ENCODE results near the gene FRMD4A.
A peak's percentile ranks its signal among the peaks of the same experiment; 100 is the strongest.

The FRMD4A gene

GRCh38 chr10:13690281-13690825 is 640.4 kb downstream of the FRMD4A start:
- ChIA-PET CTCF (interaction anchor here (1.0 to 1.8 kb wide), 2 partner anchors 21 to 25 kb away, joined by 3 to 5 read pairs; no protein-coding TSS in a partner anchor), POLR2A (no interaction called here)
- DNase-seq (ENCODE audit: extremely low spot score): peak; percentile 59
- TF ChIP-seq CTCF (IDR thresholded peaks at IDR 0.05; ENCODE audit: control extremely low read depth, extremely low read depth, low read depth, missing control alignments): no peak

- DNase-seq (ENCODE audit: extremely low spot score): no peak
- POLR2A ChIA-PET: no interaction called here
- CTCF ChIA-PET: interaction anchor here (0.8 to 2.1 kb wide), 4 partner anchors 17 to 37 kb away, joined by 3 to 8 read pairs (median 5); no protein-coding TSS in a partner anchor
Measured at GRCh38 chr10:13686331-13686752, 644.4 kb downstream of the FRMD4A start.

GRCh38 chr10:13685885-13686284 is 644.8 kb downstream of the FRMD4A start:
- CTCF ChIA-PET: interaction anchor here (1.0 to 2.1 kb wide), 4 partner anchors 16 to 54 kb away, joined by 3 to 8 read pairs (median 5); no protein-coding TSS in a partner anchor

More at GRCh38 chr10:13686331-13686752, 644.4 kb downstream of the FRMD4A start:
- no peak for TF ChIP-seq CTCF (IDR thresholded peaks at IDR 0.05; ENCODE audit: control extremely low read depth, extremely low read depth, low read depth, missing control alignments)

GRCh38 chr10:13684806-13685482 is 645.8 kb downstream of the FRMD4A start:
- CTCF ChIA-PET: interaction anchor here (1.0 to 2.4 kb wide), 5 partner anchors 11 to 55 kb away, joined by 3 to 8 read pairs (median 5); no protein-coding TSS in a partner anchor
- no peak for DNase-seq (ENCODE audit: extremely low spot score)
- POLR2A ChIA-PET: no interaction called here
- no peak for TF ChIP-seq CTCF (IDR thresholded peaks at IDR 0.05; ENCODE audit: control extremely low read depth, extremely low read depth, low read depth, missing control alignments)

More at GRCh38 chr10:13685885-13686284, 644.8 kb downstream of the FRMD4A start:
- no peak for TF ChIP-seq CTCF (IDR thresholded peaks at IDR 0.05; ENCODE audit: control extremely low read depth, extremely low read depth, low read depth, missing control alignments)
- DNase-seq (ENCODE audit: extremely low spot score): no peak
- POLR2A ChIA-PET: no interaction called here

- no peak for TF ChIP-seq CTCF (IDR thresholded peaks at IDR 0.05; ENCODE audit: control extremely low read depth, extremely low read depth, low read depth, missing control alignments)
- ChIA-PET CTCF (interaction anchor here (1.4 to 2.4 kb wide), 2 partner anchors 10 to 16 kb away, joined by 3 to 5 read pairs; no protein-coding TSS in a partner anchor), POLR2A (no interaction called here)
- no peak for DNase-seq (ENCODE audit: extremely low spot score)
Measured at GRCh38 chr10:13684252-13684791, 646.4 kb downstream of the FRMD4A start.

- ChIA-PET CTCF (interaction anchor here (1.6 to 2.4 kb wide), 3 partner anchors 17 to 23 kb away, joined by 4 to 8 read pairs (median 5); no protein-coding TSS in a partner anchor), POLR2A (interaction anchor here (0.5 to 0.7 kb wide), 2 partner anchors 90 to 291 kb away, joined by 3 to 8 read pairs; no protein-coding TSS in a partner anchor)
- DNase-seq (ENCODE audit: extremely low spot score): no peak
- TF ChIP-seq CTCF (IDR thresholded peaks at IDR 0.05; ENCODE audit: control extremely low read depth, extremely low read depth, low read depth, missing control alignments): no peak
Measured at GRCh38 chr10:13683017-13683416, 647.7 kb downstream of the FRMD4A start.
